ENCODE data around the gene KCNC1.

KCNC1 gene

DNA sequence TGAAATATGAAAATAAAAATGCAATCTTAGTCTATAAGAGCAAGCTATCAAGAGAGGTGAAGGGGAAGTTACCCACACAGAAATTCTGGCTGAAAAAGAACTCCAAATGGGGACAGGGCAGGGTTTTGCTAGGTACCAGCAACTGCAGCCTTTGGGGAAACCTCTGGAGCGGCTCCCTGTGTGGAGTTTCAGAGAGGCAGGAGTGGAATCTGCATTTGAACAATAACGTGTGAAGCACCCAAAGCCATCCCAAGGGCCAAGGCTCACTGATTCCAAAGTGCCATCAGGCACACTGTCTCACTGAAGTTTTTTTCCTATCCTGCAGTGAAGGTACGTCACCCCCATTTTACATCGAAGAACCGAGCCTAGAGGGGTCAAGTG, 87.8 kb downstream of the KCNC1 start:
- Histone ChIP-seq H3K27ac (ENCODE audit: low read depth, low read length) (no peak overlapping the region), H3K9me3 (ENCODE audit: low read length) (no peaks in the 10 kb centered on the region)

DNA sequence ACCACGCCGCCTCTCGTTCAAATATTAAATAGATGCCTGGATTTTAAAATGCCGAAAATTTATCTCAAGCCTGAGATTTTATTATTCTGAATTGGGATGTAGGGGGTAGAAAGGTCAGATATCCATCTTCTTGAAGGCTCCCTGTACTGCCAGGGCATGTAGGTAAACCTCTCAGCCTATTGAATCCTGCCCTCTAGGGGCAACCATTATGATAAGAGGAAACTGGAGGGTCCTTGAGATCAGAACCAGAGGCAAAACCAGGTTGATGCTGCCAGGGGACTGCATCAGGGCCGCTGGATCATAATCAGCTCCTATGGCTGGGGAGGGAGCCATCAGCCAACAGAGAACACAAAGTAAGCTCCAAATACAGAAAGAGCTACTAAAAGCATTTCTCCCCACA, 92.4 kb downstream of the KCNC1 start:
- Histone ChIP-seq H3K4me3 (ENCODE audit: low read depth in 1 of 2, low read length in 2 of 2) (no peak overlapping the region), H3K27me3 (ENCODE audit: control insufficient read depth in 1 of 2, insufficient read depth in 2 of 2, low read length in 2 of 2) (no peaks in the 10 kb centered on the region), H3K27ac (ENCODE audit: low read depth, low read length) (no peak overlapping the region), H3K9ac (ENCODE audit: low read length) (no peak overlapping the region), H3K36me3 (ENCODE audit: insufficient read depth, low read length) (no peaks in the 10 kb centered on the region), H3K9me3 (ENCODE audit: low read length) (no peaks in the 10 kb centered on the region), H3K4me1 (ENCODE audit: insufficient read depth, low read length) (peaks cover under 1% of the 10 kb centered on the region)

More for the DNA sequence above, 87.8 kb downstream of the KCNC1 start:
- Histone ChIP-seq H3K4me3 (ENCODE audit: low read depth in 1 of 2, low read length in 2 of 2) (no peak overlapping the region), H3K27me3 (ENCODE audit: control insufficient read depth in 1 of 2, insufficient read depth in 2 of 2, low read length in 2 of 2) (no peaks in the 10 kb centered on the region), H3K36me3 (ENCODE audit: insufficient read depth, low read length) (no peaks in the 10 kb centered on the region), H3K4me1 (ENCODE audit: insufficient read depth, low read length) (peaks cover 6% of the 10 kb centered on the region), H3K9ac (ENCODE audit: low read length) (no peak overlapping the region)

DNA sequence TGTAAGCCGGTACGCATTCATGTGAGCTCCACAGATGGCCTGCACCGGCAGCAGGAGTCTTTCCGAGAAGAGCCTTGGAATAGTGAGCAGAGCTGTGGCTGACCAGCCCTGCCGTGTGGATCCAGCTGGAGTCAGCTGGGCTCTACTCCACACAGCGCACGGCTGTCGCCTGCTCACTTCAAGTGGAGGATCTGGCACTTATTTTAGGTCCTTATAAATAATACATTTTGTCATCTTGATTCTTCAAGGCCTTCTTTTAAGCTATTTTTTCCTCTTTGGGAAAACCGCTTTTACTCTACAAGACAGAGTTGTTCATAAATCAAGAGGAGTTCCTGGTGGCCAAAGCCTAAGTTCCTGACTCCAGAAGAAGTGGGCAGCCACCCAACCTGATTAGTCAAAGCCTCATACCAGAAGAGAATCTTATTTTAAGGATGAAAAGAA, 93.8 kb downstream of the KCNC1 start:
- Histone ChIP-seq H3K9me3 (ENCODE audit: low read length) (no peaks in the 10 kb centered on the region), H3K36me3 (ENCODE audit: insufficient read depth, low read length) (no peaks in the 10 kb centered on the region), H3K4me1 (ENCODE audit: insufficient read depth, low read length) (no peaks in the 10 kb centered on the region), H3K27ac (ENCODE audit: low read depth, low read length) (no peak overlapping the region), H3K27me3 (ENCODE audit: control insufficient read depth in 1 of 2, insufficient read depth in 2 of 2, low read length in 2 of 2) (no peaks in the 10 kb centered on the region), H3K4me3 (ENCODE audit: low read depth in 1 of 2, low read length in 2 of 2) (no peak overlapping the region), H3K9ac (ENCODE audit: low read length) (no peak overlapping the region)

DNA sequence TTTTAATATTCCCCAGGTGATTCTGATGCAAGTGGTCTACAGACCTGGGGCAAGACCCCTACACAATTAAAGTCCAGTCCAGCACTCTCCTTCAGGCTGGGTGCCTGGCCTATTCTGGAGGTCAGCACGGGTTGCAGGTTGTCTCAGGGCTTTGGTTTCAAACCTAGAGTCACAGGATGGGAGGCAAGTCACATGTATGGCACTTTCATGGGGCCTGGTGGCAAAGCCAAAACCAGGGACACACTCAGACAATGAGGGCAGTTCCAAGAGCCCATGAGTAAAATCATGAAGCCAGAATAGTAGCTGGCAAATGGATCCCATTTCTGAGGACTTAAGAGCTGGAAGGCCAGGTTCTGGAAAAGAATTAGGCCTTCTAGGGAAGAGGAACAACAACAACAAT, 96.6 kb downstream of the KCNC1 start:
- Histone ChIP-seq H3K36me3 (ENCODE audit: insufficient read depth, low read length) (no peaks in the 10 kb centered on the region), H3K9ac (ENCODE audit: low read length) (no peak overlapping the region), H3K4me1 (ENCODE audit: insufficient read depth, low read length) (no peaks in the 10 kb centered on the region), H3K4me3 (ENCODE audit: low read depth in 1 of 2, low read length in 2 of 2) (no peak overlapping the region), H3K9me3 (ENCODE audit: low read length) (no peaks in the 10 kb centered on the region), H3K27me3 (ENCODE audit: control insufficient read depth in 1 of 2, insufficient read depth in 2 of 2, low read length in 2 of 2) (no peaks in the 10 kb centered on the region), H3K27ac (ENCODE audit: low read depth, low read length) (no peak overlapping the region)

DNA sequence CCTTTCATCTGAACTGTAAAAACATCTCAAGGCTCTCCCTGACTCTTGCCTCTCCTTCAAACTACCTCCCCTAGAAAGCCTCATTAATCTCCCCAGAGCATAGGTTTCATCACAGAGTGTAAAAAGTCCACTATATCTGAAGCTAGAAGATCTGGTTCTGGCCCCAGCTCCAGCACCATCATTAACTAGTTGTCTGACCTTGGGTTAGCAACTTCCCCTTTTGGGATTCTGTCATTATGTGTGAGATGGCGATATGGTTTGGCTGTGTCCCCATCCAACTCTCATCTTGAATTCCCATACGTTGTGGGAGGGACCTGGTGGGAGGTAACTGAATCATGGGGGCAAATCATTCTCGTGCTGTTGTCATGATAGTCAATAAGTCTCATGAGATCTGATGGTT, 97.3 kb downstream of the KCNC1 start:
- H3K27ac ChIP-seq (ENCODE audit: low read depth, low read length): no peak overlapping the region
- no peak overlapping the region for H3K9ac ChIP-seq (ENCODE audit: low read length)
- no peaks in the 10 kb centered on the region for H3K9me3 ChIP-seq (ENCODE audit: low read length)
- H3K36me3 ChIP-seq (ENCODE audit: insufficient read depth, low read length): no peaks in the 10 kb centered on the region
- H3K4me3 ChIP-seq (ENCODE audit: low read depth in 1 of 2, low read length in 2 of 2): no peak overlapping the region
- H3K27me3 ChIP-seq (ENCODE audit: control insufficient read depth in 1 of 2, insufficient read depth in 2 of 2, low read length in 2 of 2): no peaks in the 10 kb centered on the region
- H3K4me1 ChIP-seq (ENCODE audit: insufficient read depth, low read length): no peaks in the 10 kb centered on the region
